Measurements from ENCODE around the gene TEX19. TPM values are rescaled to one million over a fixed set of nuclear protein-coding genes. Genes with fewer than 3 reads are reported as not detected.

Gene TEX19
- total RNA-seq, 3 donors from 2014 or later, result not detected

DNA sequence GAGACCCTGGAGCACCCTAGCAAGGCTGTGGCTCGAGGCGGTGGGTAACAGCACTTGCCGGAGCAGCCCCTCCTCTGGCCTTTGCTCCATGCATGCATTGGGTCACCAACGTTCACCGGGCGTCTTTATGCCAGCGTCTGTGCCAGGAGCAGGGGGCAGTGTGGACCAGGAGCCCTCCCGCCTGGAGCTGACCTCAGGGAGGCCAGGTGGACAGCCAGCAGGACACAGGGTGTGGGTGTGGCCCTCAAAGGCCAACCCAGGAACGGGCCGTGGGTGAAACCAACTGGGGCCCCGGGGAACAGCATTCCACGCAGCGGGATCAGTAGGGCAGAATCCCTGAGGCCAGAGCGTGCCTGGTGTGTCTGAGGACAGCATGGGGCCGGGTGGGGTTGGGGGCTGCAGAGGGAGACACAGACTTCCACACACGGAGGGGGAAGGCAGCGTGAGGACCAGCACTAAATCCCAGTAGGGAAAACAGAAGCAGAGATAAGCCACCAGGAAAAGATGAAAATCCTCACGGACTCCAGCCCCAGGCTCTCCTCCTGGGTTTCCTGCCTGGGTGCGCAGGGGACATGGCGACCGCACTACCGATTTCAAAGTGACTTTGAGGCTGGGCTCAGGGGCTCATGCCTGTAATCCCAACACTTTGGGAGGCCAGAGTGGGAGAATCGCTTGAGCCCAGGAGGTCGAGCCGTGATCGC lies 38.8 kb upstream of the TEX19 start:
- intact Hi-C loops (cut with DNase I, micrococcal nuclease), result loop anchor here in 1 of 2 donors (10.0 kb wide), 1 partner anchor 85 kb away; no protein-coding TSS in a partner anchor
- no peaks in the 10 kb centered on the region for H3K4me1 ChIP-seq (ENCODE audit: low read depth)
- DNase-seq (no peak), ATAC-seq (peak; percentile 1)
- H3K36me3 ChIP-seq (ENCODE audit: low read depth), result no peaks in the 10 kb centered on the region
- TF ChIP-seq, protein P1, sequence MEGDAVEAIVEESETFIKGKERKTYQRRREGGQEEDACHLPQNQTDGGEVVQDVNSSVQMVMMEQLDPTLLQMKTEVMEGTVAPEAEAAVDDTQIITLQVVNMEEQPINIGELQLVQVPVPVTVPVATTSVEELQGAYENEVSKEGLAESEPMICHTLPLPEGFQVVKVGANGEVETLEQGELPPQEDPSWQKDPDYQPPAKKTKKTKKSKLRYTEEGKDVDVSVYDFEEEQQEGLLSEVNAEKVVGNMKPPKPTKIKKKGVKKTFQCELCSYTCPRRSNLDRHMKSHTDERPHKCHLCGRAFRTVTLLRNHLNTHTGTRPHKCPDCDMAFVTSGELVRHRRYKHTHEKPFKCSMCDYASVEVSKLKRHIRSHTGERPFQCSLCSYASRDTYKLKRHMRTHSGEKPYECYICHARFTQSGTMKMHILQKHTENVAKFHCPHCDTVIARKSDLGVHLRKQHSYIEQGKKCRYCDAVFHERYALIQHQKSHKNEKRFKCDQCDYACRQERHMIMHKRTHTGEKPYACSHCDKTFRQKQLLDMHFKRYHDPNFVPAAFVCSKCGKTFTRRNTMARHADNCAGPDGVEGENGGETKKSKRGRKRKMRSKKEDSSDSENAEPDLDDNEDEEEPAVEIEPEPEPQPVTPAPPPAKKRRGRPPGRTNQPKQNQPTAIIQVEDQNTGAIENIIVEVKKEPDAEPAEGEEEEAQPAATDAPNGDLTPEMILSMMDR (IDR thresholded peaks at IDR 0.05), result no peak
- no peak overlapping the region for H3K4me3 ChIP-seq
- no peaks in the 10 kb centered on the region for H3K9me3 ChIP-seq

DNA sequence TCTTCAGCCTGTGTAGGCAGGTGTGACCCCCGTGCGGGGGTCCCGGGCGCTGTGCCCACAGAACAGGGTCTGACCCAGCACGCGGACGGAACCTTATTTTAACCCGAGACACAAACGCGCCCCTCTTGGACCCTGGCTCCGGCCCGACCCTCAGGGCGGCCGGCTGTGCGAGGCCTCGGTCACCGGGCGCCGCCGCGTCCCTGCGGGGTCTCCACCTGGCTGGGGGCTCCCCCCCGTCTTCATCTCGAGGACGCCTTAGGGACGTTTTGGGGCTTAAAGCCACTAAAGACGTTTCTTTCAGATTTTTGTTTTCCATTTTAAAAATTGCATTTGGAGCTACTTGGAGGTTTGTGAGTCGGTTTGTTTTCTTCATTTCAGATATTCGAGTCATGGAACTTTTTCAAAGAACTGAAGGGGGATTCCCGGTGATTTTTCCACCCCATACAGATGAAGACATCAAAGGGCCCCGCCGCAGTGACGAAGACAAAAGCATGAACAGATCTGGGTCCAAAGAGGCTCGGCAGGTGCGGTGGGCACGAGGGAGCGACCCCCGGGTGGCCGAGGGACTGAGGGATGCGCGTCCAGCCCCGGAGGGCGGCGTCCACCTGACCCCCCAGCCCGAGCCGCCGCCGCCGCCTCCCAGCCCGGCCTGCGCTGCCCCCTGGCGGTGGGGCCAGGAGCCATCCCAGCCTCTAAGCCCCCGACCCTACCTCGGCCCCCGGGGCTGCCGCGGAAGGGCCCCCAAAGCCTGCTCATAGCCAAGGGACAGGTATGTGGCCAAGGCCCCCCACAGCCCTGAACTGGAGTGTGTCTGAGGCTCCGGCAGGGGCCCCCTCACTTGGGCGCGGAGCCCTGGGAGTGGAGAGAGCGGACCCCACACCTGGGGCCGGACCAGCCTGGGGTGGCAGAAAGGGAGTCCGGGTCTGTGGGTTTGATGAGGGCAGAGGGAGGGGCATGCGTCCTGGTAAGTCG lies 37.8 kb upstream of the TEX19 start:
- Histone ChIP-seq H3K4me1 (ENCODE audit: low read depth) (no peaks in the 10 kb centered on the region), H3K36me3 (ENCODE audit: low read depth) (no peaks in the 10 kb centered on the region), H3K4me3 (no peak overlapping the region), H3K9me3 (no peaks in the 10 kb centered on the region)
- intact Hi-C loops (cut with DNase I, micrococcal nuclease), result loop anchor here in 1 of 2 donors (10.0 kb wide), 1 partner anchor 86 kb away; no protein-coding TSS in a partner anchor
- peak; percentile 28 for ATAC-seq
- TF ChIP-seq, protein P1 (IDR thresholded peaks at IDR 0.05), result peak; percentile 79
- DNase-seq, result peak in 1 of 3 donors; percentile 52

DNA sequence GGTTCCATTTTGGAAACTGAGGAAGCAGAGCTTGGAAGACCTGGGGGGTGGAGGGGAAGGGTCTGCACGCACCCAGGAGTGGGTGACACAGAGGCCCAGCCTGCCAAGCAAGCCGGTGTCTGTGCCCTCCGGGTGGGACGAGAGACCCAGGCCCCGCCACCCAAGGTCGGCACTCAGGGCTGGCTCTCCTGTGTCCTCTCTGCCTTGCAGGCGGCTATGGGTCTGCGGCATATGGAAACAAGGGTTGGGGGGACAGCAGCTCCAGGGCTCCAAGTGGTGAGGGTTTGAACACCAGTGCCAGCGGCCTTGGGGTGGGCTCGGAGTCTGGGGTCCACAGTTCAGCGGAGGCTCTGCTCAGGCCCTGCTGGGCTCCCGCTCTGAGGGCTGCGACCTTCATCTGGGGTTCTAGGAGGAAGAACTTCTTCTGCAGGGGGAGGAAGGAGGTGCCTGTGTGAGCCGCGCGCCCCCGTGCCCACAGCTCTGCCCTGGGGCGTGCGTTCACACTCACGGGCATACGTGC lies 37.0 kb upstream of the TEX19 start:
- H3K4me3 ChIP-seq, result no peak overlapping the region
- no peaks in the 10 kb centered on the region for H3K9me3 ChIP-seq
- TF ChIP-seq, protein P1 (IDR thresholded peaks at IDR 0.05), result no peak
- intact Hi-C loops (cut with DNase I, micrococcal nuclease), result loop anchor here in 1 of 2 donors (10.0 kb wide), 1 partner anchor 87 kb away; no protein-coding TSS in a partner anchor
- H3K4me1 ChIP-seq (ENCODE audit: low read depth), result no peaks in the 10 kb centered on the region
- ATAC-seq (no peak), DNase-seq (no peak)
- H3K36me3 ChIP-seq (ENCODE audit: low read depth), result no peaks in the 10 kb centered on the region

- H3K4me1 ChIP-seq (ENCODE audit: low read depth), result no peaks in the 10 kb centered on the region
- H3K4me3 ChIP-seq, result no peak overlapping the region
- DNase-seq (no peak), ATAC-seq (no peak)
- no peaks in the 10 kb centered on the region for H3K9me3 ChIP-seq
- H3K36me3 ChIP-seq (ENCODE audit: low read depth), result no peaks in the 10 kb centered on the region
- TF ChIP-seq, protein P1 (IDR thresholded peaks at IDR 0.05), result no peak
- intact Hi-C loops (cut with DNase I, micrococcal nuclease), result loop anchor here in 1 of 2 donors (10.0 kb wide), 1 partner anchor 88 kb away; no protein-coding TSS in a partner anchor
Measured at GRCh38 chr17:82322526-82323453, 36.3 kb upstream of the TEX19 start.
